GM18909 (cell line): ENCODE data around the gene SUDS3.
"Not testable (repeated sequence)": the region's sequence is repeated elsewhere in the genome, so short reads cannot be mapped to it uniquely, and the experiment has no call there.

Source experiments
- ATAC-seq: cut with Tn5 transposase; IDR thresholded peaks from one replicate; pipeline ENCODE4 v1.9.1; 2021; ENCODE audit warnings: mild to moderate bottlenecking; ENCODE audit not compliant: unreplicated experiment, poor library complexity

The SUDS3 gene

DNA sequence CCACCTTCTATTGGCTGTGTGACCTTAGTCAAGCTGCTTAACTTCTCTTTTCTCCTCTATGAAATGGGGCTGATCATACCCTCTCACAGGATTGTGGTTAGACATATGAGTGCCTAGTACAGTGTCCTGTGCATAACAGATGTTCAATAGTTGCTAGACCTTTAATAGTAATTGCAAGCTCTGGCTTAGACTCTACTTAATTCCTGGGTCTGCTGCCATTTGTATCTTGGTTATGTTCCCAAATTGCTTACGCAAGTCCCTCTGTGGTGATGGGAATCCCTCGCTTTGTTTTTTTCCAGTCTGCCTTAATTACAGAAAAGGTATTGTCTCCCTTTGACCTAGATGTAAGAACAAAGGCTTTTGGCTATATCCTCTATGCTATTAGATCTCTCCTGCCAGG is 15.1 kb downstream of the SUDS3 start:
- ATAC-seq: no peak

DNA sequence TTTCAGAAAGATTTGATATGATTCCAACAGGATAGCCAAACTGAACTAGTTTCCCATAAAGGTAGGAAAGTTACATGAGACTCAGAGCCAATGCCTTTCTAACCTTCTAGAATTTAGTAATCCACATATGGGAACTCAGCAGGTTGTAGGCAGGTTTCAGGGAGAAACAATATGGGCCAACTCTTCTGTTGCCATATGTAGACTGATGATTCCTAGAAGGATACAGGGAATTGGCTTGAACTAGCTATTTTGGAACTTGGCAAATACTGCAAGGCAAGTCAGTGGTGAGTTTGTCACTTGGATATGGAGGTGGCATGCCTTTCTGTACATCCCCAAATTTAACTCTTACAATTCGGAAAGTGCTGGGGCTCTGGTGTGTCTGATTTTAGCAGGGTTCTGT is 15.5 kb downstream of the SUDS3 start:
- ATAC-seq: no peak

DNA sequence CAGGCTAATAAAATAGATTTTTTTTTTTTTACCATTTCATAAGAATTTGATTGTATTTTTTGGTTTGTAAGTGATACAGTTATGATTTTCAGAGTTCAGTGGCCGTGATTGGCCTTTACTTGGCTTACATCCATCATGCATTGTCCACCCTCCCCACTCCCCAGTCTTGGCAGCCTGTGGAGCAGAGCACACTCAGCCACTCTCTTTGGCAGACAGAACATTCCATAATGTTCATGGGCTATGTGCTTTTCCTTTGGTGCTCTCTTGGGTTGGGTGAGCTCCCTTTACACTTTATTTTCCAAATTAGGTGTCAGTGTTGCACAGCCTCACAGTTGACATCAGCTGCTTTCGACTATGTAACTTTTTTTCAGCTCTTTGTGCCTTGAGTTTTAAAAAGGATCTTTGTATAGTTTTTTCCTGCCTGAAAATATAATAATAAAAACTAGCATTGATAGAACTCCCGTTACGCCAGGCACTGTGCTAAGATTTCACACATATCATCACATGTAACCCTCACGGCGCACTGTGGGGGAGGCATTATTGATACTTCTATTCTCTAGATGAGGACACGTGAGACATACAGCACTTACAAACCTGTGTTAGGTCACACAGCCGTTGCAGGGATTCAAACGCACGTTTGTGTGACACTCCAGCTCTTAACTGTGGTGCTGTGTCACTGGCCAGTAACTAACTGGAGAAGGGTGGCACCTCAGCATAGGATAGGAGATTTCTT is 21.5 kb downstream of the SUDS3 start:
- ATAC-seq: no peak

DNA sequence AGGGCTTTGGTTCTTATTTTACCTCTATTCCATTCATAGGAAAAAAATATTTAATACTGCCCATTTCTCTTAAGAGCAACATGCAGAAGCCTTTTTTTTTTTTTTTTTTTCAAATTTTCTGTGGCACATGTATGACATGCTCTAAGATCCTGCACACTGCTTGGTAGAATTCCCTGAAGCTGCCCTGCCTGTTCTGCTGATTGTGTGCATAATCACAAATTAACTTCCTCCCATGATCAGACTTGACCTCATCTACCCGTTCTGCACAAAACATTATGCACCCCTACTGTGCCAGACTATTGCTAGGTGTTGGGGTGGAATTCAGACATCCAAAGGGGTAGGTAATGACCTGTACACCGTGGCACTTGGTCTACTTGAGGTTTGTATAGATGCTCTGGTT is 22.2 kb downstream of the SUDS3 start:
- ATAC-seq: no peak

DNA sequence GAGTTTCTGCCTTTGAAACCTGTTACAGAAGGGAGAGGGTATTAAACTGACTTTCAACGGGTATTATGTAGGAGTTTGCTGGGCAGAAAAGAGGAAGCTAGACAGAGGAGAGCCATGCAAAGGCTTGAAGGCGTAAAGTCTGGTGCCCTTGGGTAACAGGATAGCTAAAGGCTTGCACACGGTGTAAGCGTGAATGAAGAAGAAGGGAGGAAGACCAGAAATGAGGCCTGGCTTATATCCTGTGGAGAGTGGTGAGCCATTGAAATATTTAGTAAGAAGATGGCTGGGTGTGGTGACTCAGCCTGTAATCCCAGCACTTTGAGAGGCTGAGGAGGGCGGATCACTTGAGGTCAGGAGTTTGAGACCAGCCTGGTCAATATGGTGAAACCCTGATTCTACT is 22.6 kb downstream of the SUDS3 start:
- ATAC-seq: no peak

DNA sequence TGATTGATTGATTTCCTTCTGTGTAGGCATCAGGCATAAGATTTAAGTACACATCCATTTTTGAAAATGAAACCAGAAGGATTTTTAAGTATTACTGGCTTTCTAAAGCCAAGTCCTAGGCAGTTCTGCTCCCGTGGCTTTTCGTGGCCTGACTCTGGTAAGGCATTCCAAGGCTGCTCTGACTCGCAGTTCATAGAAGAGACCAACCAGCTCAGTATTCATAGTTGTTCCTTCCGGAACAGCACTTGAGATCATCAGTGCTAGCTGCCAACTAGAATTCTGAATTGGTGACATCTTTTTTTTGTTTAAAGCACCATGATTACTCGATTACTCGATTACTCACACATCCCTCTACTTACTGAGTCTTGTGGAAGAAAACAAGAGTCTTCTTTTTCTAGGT is 25.9 kb downstream of the SUDS3 start:
- ATAC-seq: no peak

DNA sequence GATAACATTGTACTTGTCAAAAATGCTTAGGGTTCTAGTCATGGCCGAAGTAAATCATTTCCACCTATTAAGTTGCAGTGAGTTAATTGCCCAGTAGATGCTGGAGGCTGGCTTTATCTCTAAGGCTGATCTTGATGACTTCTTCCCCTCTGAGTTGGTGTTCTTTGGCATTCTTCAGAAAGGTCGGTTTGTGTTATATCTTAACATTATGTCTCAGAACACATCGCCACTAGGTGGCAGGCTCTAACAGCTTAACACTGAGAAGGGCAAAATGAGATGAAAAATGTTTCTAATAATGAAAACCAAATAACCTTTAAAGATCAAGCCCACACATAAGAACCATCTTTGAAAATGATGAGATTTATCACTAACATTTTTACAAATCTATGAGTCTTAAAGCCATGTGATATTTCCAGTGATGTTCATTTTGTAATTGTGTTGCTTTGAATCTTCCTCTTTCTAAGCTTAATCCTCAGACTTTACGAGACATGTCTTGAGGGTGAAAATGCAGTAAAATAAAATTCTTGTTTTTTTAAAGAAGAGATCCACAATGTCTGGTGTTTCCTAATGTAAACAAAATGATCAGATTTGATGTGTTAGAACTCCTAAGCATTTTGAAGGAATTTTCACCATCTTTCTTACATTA is 28.6 kb downstream of the SUDS3 start:
- no peak for ATAC-seq

DNA sequence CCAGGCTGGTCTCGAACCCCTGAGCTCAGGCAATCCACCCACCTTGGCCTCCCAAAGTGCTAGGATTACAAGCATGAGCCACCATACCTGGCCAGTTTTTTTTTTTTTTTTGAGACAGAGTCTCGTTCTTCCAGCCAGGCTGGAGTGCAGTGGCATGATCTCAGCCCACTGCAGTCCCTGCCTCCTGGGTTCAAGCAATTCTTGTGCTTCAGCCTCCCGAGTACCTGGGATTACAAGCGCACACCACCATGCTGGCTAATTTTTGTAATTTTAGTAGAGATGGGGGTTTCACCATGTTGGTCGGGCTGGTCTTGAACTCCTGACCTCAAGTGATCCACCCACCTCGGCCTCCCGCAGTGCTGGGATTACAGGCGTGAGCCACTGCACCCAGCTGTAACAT is 31.9 kb downstream of the SUDS3 start:
- not testable (repeated sequence) for ATAC-seq

DNA sequence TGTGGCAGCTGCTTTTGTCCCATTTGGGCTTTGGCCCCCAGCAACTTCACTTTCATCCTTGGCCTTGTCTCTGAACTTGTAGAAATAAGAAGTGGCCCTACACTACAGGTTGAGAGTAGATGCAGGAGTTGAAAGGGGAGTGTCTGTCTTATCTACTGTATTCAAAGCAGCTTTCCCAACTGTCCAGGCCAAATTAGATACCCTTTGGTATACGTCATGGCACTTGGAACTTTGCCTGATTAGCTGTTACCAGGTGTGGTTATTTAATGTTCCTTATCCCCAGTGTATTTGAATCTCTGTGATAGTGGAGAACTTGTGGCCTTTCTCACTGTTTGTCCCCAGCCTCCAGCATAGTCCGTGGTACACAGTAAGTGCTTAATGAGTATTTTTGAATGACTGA is 33.5 kb downstream of the SUDS3 start:
- ATAC-seq: no peak

DNA sequence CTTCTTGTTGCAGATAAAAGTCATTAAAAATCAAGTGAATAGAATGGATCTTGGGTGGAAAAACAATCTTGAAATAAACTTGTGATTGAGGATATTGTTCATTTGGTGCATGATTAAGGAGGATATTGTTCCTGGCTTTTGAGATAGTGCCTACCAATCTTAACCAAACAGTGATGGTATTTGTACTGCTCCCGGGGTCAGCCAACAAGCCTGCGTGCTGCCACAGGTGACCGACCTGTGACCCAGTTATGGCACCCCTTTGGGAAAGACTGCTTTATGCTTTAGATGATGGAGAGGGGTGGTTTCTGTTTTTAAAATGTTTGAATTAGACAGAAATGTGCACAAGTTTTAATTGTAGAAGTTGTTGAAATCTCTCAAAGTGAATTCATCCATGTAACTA is 41.6 kb downstream of the SUDS3 start:
- ATAC-seq: no peak

DNA sequence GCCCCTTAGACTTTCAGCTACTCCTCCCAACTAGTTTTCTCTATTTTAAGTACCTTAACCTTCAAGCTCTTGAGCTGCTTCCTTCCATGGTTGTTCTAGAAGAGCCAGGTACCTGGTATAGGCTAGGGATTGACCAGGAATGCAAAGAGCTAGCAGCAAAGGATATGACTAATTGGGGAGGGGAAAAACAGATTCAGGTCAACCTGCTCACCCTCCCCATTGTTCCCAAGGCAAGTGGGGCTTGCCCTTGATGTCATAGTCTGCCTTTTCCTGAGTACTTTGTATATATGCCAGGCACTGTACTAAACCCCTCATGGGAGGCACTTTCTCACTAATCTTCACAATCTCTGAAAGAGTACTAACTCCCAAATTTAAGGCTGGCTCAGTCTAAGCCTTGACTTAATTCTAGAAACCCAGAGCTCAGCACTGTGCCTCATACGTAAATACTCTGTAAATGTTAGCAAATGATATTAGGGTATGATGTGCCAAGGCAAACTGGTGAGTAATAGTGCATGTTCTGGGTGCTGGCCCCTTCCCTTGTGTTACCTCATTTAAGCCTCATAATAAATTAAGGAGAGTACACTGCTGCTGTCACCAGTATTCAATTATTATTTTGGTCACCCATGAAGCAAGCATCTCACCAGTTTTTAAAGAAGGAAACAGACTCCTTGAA is 42.2 kb downstream of the SUDS3 start:
- no peak for ATAC-seq

DNA sequence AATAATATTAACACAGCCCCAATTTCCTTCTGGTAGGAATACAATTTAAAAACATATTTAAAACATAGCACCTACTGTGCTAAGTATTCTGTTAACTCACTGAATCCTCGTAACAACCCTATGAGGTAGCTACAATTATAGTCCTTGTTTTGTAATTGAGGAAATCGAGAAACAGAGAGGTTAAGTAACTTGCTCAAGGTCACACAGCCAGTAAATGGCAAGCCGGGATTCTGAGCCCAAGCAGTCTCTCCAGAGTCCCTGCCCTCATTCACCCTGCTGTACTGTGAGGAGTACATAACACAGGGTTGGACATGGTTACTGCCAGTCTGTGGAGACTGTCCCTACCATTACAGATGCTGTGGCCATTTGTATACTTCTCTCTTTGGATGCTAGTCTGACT is 44.3 kb downstream of the SUDS3 start:
- no peak for ATAC-seq

DNA sequence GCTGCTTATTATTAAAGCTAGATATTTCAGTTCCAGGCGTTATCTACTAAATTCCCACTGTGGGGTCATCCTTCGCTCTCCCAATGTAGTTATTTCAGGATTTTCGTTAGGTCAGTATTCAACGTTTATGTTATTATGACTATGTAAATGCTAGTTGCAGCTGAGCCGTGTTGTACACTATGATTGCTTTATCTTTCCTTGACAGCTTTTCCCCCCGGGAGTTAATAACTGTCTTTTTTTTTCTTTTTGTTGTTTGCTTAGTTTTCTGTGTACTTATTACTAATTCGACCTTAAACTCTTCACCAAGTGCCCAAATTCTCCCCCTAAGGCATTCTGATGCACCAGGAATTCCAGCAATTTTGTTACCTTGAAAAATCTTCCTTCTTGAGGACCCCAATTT is 48.5 kb downstream of the SUDS3 start:
- ATAC-seq: no peak

DNA sequence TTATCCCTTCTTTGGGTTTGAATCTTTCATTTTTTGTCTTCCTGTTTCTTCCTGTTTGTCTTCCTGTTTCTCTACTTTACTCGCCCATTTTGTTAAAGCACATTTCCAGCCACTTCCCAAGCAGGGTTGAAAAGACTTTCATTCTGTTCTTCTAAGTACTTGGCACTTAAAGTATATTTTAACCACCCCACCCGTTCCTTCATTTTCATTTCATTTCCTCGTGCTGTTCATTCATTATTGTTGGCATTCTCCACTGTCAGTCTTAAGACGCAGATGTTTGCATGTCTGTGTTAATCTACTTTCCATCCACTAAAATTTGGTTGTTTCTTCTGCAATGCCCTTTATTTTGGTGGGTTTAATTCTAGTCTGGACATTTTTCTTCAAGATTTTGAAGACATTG is 49.0 kb downstream of the SUDS3 start:
- ATAC-seq: no peak

DNA sequence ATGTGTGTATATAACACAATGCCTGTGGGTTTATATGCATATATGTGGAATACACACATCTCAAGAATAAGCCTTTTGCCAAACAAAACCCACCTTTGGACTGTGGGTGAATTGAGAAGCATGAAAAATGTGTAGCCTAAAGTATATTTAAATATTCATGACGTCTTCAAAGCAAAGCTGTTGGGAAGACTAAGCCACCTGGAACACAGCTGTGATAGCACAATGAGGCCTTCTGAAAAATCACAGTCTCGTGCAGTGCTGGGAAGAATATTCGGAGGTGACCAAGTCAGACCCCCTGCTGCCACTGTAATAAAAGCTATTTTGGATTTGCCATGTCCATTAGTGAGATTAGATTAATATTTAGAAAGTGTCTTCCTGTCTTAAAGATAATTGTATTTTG is 51.5 kb downstream of the SUDS3 start:
- no peak for ATAC-seq

DNA sequence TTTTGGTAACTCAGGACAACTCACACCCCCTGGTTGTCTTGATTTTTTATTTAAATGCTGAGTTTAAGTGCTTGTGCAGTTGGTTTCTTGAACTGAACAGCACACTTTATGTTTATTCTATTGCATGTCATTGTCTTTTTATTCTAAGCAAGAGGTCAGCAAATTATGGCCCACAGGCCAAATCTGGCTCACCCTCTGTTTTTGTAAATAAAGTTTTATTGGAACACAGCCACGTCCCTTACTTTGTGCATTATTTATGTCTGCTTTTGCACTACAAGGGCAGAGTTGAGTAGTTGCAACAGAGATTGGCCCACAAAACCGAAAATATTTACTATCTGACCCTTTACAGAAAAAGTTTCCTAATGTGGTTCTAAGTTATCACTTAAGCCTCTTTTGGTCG is 52.3 kb downstream of the SUDS3 start:
- ATAC-seq: no peak

DNA sequence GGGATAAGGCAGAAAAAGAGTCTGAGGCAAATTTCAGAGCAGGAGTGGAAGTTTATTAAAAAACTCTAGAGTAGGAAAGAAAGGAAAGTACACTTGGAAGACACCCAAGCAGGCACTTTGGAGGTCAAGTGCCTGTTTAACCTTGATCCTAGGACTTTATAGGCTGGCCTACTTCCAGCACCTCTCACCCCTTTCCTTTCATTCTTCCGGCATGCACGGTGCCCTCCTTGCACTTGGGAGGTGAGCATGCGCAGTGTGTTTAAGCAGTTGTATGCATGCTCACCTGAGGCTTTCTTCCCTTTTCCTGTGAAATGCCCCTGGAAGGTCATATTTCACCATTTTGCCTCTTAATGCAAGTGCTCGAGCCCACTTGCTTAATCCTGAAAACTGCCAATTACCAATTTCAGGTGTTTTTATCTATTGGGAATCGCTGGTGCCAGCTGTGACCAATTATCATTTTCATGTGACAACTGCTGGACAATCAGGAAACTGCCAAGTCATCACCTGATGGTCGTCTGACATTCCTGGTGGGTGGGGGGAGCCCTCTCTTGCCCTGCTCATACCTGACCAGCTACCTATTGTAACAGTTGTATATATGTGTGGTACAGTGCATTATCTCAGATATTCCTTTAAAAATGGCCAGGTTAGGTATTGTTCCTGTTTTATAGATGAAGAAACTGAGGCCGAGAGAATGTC is 53.5 kb downstream of the SUDS3 start:
- ATAC-seq: no peak

DNA sequence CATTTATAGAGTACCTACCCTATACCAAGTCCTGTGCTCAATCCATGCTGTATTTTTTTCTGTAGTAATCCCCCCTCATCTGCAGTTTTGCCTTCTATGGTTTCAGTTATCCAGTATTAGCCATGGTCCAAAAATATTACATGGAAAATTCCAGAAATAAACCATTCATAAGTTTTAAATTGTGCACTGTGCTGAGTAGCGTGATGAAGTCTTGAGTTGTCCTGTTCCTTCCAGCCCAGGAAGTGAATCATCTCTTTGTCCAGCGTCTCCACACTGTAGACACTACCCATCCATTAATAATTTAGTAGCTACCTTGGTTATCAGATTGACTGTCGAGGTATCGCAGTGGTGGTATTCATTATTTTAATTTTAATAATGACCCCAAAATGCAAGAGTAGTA is 54.2 kb downstream of the SUDS3 start:
- ATAC-seq: no peak

DNA sequence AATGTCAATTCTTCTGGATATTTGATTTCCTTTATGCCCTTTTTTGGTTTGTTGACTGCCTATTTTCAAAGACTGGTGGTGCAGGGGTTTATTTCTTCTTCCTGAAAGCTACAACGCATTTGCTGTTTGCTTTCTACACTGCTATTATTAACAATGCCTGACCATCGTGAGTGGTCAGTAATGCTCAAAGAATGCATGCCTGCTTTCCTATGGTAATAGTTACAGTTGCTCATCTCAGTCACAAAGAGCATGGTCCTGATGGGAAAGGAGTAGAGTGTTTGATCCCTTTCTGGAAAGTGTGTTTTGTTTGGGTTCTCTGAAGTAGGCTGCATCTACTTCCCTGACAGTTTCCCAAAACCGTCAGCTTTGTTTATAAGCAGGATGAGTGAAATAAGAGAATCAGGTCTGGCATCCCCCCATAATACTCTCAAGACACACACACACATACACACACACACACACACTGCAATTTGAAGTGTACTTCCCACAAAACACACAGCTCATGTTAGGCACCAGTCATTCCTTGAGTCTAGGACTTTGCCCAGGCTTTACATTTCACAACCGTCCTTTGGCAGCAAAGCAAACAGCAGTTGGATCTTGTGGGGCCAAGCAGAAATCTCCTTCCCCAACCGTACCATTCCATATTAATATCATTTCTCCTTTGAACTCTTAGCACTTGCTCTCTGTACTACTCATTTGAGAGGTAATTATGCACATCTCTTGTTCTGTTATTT is 56.6 kb downstream of the SUDS3 start:
- ATAC-seq: no peak

DNA sequence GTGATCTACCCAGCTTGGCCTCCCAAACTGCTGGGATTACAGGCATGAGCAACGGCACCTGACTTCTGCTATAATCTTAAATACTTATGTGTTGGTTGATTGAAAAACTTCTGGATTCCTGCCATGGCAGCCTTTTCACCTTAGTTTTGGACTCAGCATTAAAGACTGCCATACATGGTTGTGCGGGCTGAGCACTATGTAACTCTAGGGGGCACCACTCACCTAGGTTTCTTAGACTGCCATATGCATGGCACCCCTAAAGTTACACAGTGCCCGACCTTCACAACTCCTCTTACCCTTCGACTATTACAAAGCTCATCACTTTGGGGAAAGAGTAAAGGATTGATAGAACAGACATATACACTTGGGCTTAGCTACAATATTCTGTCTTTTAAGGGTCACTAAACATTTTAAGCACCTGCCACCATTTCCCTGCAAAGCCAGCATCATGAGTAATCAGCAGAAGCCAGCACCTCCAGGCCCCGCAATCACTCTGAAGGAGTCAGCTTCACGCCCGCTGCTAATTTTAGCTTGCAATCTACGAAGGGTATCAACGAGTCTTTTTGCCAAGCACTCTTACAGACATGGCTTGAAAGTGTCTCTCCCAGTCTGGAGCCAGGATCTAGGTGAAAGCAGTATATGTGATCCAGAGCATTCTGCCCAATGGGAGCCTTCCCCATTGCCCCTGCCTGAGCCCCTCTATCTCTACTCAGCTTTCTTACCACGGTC is 59.8 kb downstream of the SUDS3 start:
- no peak for ATAC-seq
